Lower lobe of right lung (tissue), 2 donors: ENCODE measurements around the gene TEDC1. TPM values are rescaled to one million over a fixed set of nuclear protein-coding genes. Genes with fewer than 3 reads are reported as not detected.

Source experiments
- ATAC-seq, 2 donors: fragments of 200-7000 bp; cut with Tn5 transposase; one replicate each; pipeline ENCODE4 v1.9.1; 2020 to 2022; ENCODE audit warnings: mild to moderate bottlenecking in 2 of 2, moderate library complexity in 2 of 2
- DNase-seq: peaks from one replicate; pipeline ENCODE4 v3.0.0-alpha.2; 2020
- H3K27ac ChIP-seq: fragments of 200-600 bp; one replicate; pipeline ENCODE4 v1.8.0; 2022
- H3K27me3 ChIP-seq: fragments of 200-600 bp; one replicate; pipeline ENCODE4 v1.8.0; 2022; ENCODE audit warnings: low read depth
- H3K36me3 ChIP-seq: fragments of 200-600 bp; one replicate; pipeline ENCODE4 v1.8.0; 2022; ENCODE audit warnings: mild to moderate bottlenecking
- H3K4me1 ChIP-seq: fragments of 200-600 bp; one replicate; pipeline ENCODE4 v1.8.0; 2022
- H3K4me3 ChIP-seq: fragments of 200-600 bp; one replicate; pipeline ENCODE4 v1.8.0; 2022; ENCODE audit warnings: mild to moderate bottlenecking
- H3K9me3 ChIP-seq: fragments of 200-600 bp; one replicate; pipeline ENCODE4 v1.8.0; 2022
- CTCF ChIP-seq: fragments of 200-600 bp; IDR thresholded peaks from one replicate; pipeline ENCODE4 v1.8.0; 2022; ENCODE audit warnings: antibody characterized with exemption, mild to moderate bottlenecking
- intact Hi-C: fragments of 100-400 bp; cut with DNase I; formaldehyde crosslinking; loops from one replicate; pipeline ENCODE4 v1.11.0; 2022
- total RNA-seq: library from RNA; stranded (reverse); fragmentation: NEBNext Ultra II Directional; extraction: Animal tissue kit (Norgen Biotek cat#: 25700); gene quantifications from one replicate; pipeline ENCODE4 v1.2.1, GENCODE V29; 2021
- donor health status: DM: no; HTN: yes; CAD: no; lungs with severe emphysema.

Gene TEDC1
- total RNA-seq, 1 donor from 2014 or later = 10.6 TPM

- no peaks in the 10 kb centered on the region for H3K9me3 ChIP-seq
- H3K27me3 ChIP-seq = no peaks in the 10 kb centered on the region
- no peak overlapping the region for H3K4me3 ChIP-seq
- no peak overlapping the region for H3K27ac ChIP-seq
- H3K4me1 ChIP-seq = no peaks in the 10 kb centered on the region
- peaks cover 14% of the 10 kb centered on the region for H3K36me3 ChIP-seq
- DNase-seq = peak; percentile 46
- no peak for ATAC-seq
- TF ChIP-seq CTCF = no peak
- intact Hi-C loops = no loop called here
Observed at GRCh38 chr14:105495101-105495989, 4.3 kb downstream of the TEDC1 start.

- DNase-seq = peak; percentile 39
- no peak for TF ChIP-seq CTCF
- Histone ChIP-seq H3K27me3 (no peaks in the 10 kb centered on the region), H3K36me3 (peaks cover 14% of the 10 kb centered on the region), H3K27ac (no peak overlapping the region), H3K4me3 (no peak overlapping the region), H3K4me1 (no peaks in the 10 kb centered on the region), H3K9me3 (no peaks in the 10 kb centered on the region)
- intact Hi-C loops = no loop called here
- no peak for ATAC-seq
Observed at GRCh38 chr14:105495990-105496830, 5.2 kb downstream of the TEDC1 start.

- intact Hi-C loops = no loop called here
- H3K36me3 ChIP-seq = peaks cover 14% of the 10 kb centered on the region
- H3K4me3 ChIP-seq = no peak overlapping the region
- H3K4me1 ChIP-seq = no peaks in the 10 kb centered on the region
- H3K9me3 ChIP-seq = no peaks in the 10 kb centered on the region
- no peak for TF ChIP-seq CTCF
- no peak for ATAC-seq
- H3K27me3 ChIP-seq = no peaks in the 10 kb centered on the region
- DNase-seq = peak; percentile 44
- H3K27ac ChIP-seq = no peak overlapping the region
Observed at GRCh38 chr14:105496831-105497591, 6.0 kb downstream of the TEDC1 start.

GRCh38 chr14:105497671-105498429 lies 6.8 kb downstream of the TEDC1 start:
- Histone ChIP-seq H3K9me3 (no peaks in the 10 kb centered on the region), H3K27me3 (no peaks in the 10 kb centered on the region), H3K36me3 (peaks cover 14% of the 10 kb centered on the region), H3K4me3 (no peak overlapping the region), H3K27ac (no peak overlapping the region), H3K4me1 (no peaks in the 10 kb centered on the region)
- no peak for ATAC-seq
- intact Hi-C loops = no loop called here
- peak; percentile 41 for DNase-seq
- TF ChIP-seq CTCF = no peak
